Right atrium auricular region (tissue), 2 donors: ENCODE measurements around the gene SIDT1. TPM values are rescaled to one million over a fixed set of nuclear protein-coding genes. Genes with fewer than 3 reads are reported as not detected.

ENCODE experiments used
- DNase-seq: peaks from one replicate; pipeline ENCODE4 v3.0.0-alpha.2; 2019; ENCODE audit warnings: low spot score
- H3K27ac ChIP-seq, 2 donors: fragments of 200-600 bp; sonication (generic); 1 replicate in 1 of 2; 2 replicates in 1 of 2; pipeline ENCODE4 v1.5.1; 2016 to 2019
- H3K27me3 ChIP-seq, 2 donors: fragments of 200-600 bp; sonication (generic); one replicate each; pipeline versions ENCODE4 v1.5.1 to v1.6.0; 2017 to 2019
- H3K36me3 ChIP-seq: fragments of 200-600 bp; sonication (generic); one replicate; pipeline ENCODE4 v1.5.1; 2016
- H3K4me1 ChIP-seq, 2 donors: fragments of 200-600 bp; sonication (generic); one replicate each; pipeline versions ENCODE4 v1.5.1 to v1.6.0; 2017 to 2019
- H3K4me3 ChIP-seq, 2 donors: fragments of 200-600 bp; sonication (generic); 1 replicate in 1 of 2; 2 replicates in 1 of 2; pipeline ENCODE4 v1.5.1; 2017 to 2019; ENCODE audit warnings: mild to moderate bottlenecking in 1 of 2, moderate library complexity in 1 of 2
- H3K9me3 ChIP-seq, 2 donors: fragments of 200-600 bp; sonication (generic); one replicate each; pipeline ENCODE4 v1.5.1; 2019
- total RNA-seq, 2 donors: library from RNA; depleted of rRNA; stranded (reverse); fragments of >200 nt; gene quantifications; one replicate each; pipeline ENCODE4 v1.1.0, GENCODE V29; 2016
- TF ChIP-seq, protein P1 (sequence below), 2 donors: fragments of 200-600 bp; sonication (generic); IDR thresholded peaks; one replicate each; pipeline ENCODE4 v1.5.1; 2019; ENCODE audit warnings: antibody characterized with exemption in 2 of 2

The SIDT1 gene
- total RNA-seq, 2 donors from 2014 or later = 0.15 to 0.16 TPM

DNA sequence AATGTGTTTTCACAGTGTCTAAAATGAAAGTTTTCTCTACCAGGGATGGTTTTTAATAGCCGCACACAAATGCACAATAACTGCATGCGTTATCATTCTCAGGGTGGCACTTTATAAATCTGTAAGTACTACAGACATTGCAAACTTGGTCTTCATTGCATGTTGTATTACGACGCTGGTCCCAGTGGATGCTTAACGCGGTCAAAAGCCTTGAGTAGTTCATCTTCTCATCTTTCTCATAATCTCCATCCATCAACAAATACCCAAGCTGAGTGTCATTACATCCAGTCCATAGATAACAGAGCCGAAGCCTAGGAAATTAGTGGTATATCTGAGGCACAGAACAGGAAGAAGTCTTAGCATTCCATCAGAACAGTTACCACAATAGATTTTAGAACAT is 91.5 kb downstream of the SIDT1 start:
- H3K27ac ChIP-seq = no peak overlapping the region
- no peaks in the 10 kb centered on the region for H3K4me1 ChIP-seq
- TF ChIP-seq, protein P1, sequence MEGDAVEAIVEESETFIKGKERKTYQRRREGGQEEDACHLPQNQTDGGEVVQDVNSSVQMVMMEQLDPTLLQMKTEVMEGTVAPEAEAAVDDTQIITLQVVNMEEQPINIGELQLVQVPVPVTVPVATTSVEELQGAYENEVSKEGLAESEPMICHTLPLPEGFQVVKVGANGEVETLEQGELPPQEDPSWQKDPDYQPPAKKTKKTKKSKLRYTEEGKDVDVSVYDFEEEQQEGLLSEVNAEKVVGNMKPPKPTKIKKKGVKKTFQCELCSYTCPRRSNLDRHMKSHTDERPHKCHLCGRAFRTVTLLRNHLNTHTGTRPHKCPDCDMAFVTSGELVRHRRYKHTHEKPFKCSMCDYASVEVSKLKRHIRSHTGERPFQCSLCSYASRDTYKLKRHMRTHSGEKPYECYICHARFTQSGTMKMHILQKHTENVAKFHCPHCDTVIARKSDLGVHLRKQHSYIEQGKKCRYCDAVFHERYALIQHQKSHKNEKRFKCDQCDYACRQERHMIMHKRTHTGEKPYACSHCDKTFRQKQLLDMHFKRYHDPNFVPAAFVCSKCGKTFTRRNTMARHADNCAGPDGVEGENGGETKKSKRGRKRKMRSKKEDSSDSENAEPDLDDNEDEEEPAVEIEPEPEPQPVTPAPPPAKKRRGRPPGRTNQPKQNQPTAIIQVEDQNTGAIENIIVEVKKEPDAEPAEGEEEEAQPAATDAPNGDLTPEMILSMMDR (IDR thresholded peaks at IDR 0.05) = no peak
- H3K36me3 ChIP-seq = no peaks in the 10 kb centered on the region
- H3K9me3 ChIP-seq = no peaks in the 10 kb centered on the region
- H3K27me3 ChIP-seq = no peaks in the 10 kb centered on the region
- no peak for DNase-seq
- no peak overlapping the region for H3K4me3 ChIP-seq

DNA sequence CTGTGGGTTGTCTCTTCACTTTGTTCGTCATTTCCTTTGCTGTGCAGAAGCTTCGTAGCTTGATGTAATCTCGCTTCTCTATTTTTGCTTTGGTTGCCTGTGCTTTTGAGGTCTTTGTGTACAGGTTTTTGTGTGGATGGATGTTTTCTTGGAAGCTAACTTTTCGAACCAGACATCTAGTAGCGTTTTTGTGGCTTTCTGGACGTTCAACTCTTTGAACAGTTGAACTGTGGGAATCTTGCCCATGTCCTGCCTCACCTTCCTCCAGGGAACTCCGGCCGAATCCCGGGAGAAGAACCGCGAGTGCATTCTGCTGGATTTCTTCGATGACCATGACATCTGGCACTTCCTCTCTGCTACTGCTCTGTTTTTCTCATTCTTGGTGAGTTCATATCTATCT is 93.5 kb downstream of the SIDT1 start:
- H3K4me3 ChIP-seq = peak overlapping the region in 1 of 2 donors; percentile 2
- H3K36me3 ChIP-seq = no peaks in the 10 kb centered on the region
- TF ChIP-seq, protein P1 (IDR thresholded peaks at IDR 0.05) = no peak
- H3K9me3 ChIP-seq = no peaks in the 10 kb centered on the region
- DNase-seq = no peak
- H3K27me3 ChIP-seq = no peaks in the 10 kb centered on the region
- no peak overlapping the region for H3K27ac ChIP-seq
- no peaks in the 10 kb centered on the region for H3K4me1 ChIP-seq

DNA sequence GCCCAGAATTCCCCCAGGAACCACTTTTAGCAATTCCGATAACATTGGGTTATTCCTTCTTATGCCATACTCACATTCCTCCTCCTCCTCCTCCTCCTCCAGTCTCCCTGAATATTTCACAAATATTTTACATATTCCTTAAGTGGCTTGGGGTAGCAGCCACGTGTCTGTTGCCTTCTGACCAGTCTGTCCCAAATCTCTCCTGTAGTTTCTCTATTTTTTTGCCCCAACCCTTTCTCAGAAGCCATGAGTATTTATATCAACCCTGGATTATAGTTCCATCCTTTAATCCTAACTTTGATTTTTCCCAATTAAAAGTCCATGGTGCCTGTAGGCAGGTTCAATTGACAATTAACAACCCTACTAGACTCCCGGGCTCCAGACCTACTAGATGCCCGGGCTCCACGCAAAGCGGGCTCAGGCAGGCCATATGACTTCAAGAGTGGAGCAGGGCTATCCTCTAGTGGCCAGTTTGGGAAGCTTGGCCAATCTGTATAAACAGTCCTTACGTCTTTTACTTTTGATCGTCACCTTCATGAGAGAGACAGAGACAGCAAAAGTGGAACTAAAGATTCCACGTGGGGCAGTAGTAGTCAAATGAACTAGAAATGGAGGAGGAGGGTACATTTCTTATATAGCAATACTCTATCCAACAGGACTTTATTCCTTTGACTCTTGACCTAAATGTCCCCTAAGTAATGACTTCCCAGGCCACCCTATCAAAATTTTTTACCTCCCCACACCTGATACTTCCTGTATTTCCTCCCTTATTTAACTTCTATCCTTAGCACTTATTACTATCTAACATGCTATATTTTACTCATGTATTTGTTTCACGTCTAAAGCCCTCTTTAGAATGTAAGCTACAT is 94.4 kb downstream of the SIDT1 start:
- DNase-seq = no peak
- TF ChIP-seq, protein P1 (IDR thresholded peaks at IDR 0.05) = peak; percentile 52 to 91
- Histone ChIP-seq H3K9me3 (no peaks in the 10 kb centered on the region), H3K36me3 (no peaks in the 10 kb centered on the region), H3K4me3 (peak overlapping the region in 1 of 2 donors; percentile 2), H3K27ac (no peak overlapping the region), H3K27me3 (no peaks in the 10 kb centered on the region), H3K4me1 (no peaks in the 10 kb centered on the region)

DNA sequence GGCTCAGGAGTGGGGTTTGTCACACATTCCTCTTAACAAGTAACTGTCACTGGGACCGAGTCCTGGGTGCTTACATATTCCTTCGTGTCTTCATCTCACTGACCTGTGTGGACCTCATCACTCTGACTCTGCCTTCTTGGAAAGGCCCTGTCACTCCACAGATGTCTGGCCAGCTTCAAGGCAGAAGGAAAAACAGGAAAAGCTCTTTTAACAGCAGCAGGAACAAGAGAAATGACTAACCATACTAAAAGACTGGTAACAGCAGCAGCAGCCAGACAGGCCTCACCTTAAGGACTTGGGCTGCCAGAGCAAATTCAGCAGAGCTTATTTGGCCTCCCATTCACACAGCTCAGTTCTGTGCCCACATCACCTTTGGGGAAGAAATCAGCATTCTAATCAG is 96.0 kb downstream of the SIDT1 start:
- Histone ChIP-seq H3K27ac (no peak overlapping the region), H3K27me3 (no peaks in the 10 kb centered on the region), H3K4me1 (no peaks in the 10 kb centered on the region), H3K4me3 (no peak overlapping the region), H3K36me3 (no peaks in the 10 kb centered on the region), H3K9me3 (no peaks in the 10 kb centered on the region)
- no peak for DNase-seq
- TF ChIP-seq, protein P1 (IDR thresholded peaks at IDR 0.05) = no peak

DNA sequence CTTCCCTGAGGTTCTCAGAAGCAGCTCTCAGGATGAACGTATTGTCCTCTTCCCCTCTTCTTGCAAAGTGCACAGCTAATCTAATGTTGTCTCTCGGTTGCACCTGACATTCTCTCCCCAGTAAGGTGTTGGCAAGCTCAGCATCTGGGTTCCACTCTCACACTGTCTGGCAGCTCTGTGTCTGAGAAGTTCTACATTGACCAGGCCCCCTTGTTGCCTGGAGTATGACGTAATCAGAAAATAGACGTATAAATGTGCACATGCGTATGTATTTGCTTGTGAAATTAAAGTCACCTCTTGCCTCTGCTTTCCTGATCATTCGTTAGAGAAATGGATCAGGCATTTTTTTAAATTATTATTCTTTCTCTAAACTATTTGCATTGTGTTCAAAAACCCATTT is 96.4 kb downstream of the SIDT1 start:
- Histone ChIP-seq H3K4me1 (no peaks in the 10 kb centered on the region), H3K27me3 (no peaks in the 10 kb centered on the region), H3K9me3 (no peaks in the 10 kb centered on the region), H3K4me3 (no peak overlapping the region), H3K36me3 (no peaks in the 10 kb centered on the region), H3K27ac (no peak overlapping the region)
- DNase-seq = no peak
- TF ChIP-seq, protein P1 (IDR thresholded peaks at IDR 0.05) = no peak
